Measurements from ENCODE around the gene OFD1.

The OFD1 gene

DNA sequence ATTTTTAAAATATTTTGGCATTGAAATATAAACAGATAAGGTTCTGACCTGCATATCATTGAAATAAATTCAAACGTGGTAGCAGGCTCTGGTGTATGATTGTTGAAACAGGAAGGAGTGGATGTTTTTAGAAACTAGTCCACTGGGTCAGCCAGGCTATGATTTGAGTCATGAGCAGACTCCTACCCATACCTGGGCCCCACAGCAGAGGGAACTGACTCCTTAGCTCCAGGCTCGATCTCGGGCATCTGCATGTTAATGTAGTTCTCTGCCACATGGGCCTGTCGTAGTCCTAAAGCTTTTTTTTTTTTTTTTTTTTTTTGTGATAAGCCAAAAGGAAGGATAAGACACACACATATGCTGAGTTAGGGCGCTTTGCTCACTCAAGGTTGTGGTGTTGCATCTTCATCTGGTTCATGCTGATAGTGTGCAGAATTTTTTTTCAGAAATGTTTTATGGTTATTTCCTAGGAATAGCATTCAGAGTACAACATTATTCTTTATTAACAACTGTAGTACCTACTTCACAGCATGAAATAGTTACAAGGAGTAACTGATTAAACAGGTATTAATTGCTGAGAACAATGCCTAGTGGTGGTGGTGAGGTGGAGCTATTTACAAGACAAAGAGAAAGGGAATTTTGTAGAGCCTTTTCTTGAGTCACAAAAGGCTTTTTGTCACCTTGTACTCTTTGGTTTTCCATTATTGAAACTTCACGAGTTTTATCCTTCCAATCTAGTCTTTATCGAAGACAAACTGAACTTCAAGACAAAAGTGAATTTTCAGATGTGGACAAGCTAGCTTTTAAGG lies 27.3 kb downstream of the OFD1 start:
- Histone ChIP-seq H3K27me3 (replicated peaks; ENCODE audit: insufficient read depth, low read length) (no peaks in the 10 kb centered on the region), H3K9me2 (replicated peaks; ENCODE audit: insufficient read depth, low read length) (no peaks in the 10 kb centered on the region), H2AFZ (ENCODE audit: low read length) (no peak overlapping the region), H3K4me3 (ENCODE audit: low read length) (no peak overlapping the region), H3K9ac (ENCODE audit: low read length) (no peak overlapping the region), H3F3A (ENCODE audit: insufficient read depth, low read length) (peaks cover 18% of the 10 kb centered on the region; the same call in 1 of the 2 replicates), H4K20me1 (ENCODE audit: insufficient read depth, low read length) (no peaks in the 10 kb centered on the region), H3K79me2 (ENCODE audit: low read length) (no peaks in the 10 kb centered on the region), H3K4me2 (ENCODE audit: low read depth, low read length) (no peak overlapping the region), H3K36me3 (replicated peaks; ENCODE audit: insufficient read depth, low read length) (no peaks in the 10 kb centered on the region; the same call in 1 of the 2 replicates), H3K4me1 (ENCODE audit: low read length) (peaks cover 17% of the 10 kb centered on the region), H3K27ac (ENCODE audit: low read length) (no peak overlapping the region), H3K9me3 (replicated peaks; ENCODE audit: insufficient read depth, low read length) (no peaks in the 10 kb centered on the region)
- no peak for DNase-seq
- TF ChIP-seq, protein P1, sequence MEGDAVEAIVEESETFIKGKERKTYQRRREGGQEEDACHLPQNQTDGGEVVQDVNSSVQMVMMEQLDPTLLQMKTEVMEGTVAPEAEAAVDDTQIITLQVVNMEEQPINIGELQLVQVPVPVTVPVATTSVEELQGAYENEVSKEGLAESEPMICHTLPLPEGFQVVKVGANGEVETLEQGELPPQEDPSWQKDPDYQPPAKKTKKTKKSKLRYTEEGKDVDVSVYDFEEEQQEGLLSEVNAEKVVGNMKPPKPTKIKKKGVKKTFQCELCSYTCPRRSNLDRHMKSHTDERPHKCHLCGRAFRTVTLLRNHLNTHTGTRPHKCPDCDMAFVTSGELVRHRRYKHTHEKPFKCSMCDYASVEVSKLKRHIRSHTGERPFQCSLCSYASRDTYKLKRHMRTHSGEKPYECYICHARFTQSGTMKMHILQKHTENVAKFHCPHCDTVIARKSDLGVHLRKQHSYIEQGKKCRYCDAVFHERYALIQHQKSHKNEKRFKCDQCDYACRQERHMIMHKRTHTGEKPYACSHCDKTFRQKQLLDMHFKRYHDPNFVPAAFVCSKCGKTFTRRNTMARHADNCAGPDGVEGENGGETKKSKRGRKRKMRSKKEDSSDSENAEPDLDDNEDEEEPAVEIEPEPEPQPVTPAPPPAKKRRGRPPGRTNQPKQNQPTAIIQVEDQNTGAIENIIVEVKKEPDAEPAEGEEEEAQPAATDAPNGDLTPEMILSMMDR (IDR thresholded peaks at IDR 0.05; ENCODE audit: low read length), result no peak
- no peak for TF ChIP-seq EZH2 (optimal IDR thresholded peaks at IDR 0.05; ENCODE audit: low read depth, low read length)
- no peak for TF ChIP-seq EZH2phosphoT487 (IDR thresholded peaks at IDR 0.05; ENCODE audit: low read length)

DNA sequence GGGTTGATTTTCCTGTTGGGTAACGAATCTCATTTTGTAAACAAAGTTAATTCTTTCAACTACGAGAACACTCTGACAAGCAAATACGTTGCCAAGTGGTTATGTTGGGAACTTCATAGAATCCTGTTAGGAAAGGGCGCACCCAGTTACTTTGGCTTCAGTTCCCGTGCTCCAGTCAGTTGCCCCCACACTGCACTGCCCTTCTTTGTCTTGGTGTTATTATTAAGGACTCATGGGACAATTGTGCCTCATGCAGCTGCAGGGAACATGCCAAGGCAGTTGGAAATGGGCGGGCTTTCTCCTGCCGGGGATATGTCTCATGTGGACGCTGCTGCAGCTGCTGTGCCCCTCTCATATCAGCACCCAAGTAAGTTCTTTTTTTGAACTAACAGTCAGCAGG lies 28.9 kb downstream of the OFD1 start:
- TF ChIP-seq, protein P1 (IDR thresholded peaks at IDR 0.05; ENCODE audit: low read length), result no peak
- TF ChIP-seq EZH2phosphoT487 (IDR thresholded peaks at IDR 0.05; ENCODE audit: low read length), result no peak
- DNase-seq, result no peak
- Histone ChIP-seq H2AFZ (ENCODE audit: low read length) (no peak overlapping the region), H3K9ac (ENCODE audit: low read length) (no peak overlapping the region), H3K79me2 (ENCODE audit: low read length) (no peaks in the 10 kb centered on the region), H4K20me1 (ENCODE audit: insufficient read depth, low read length) (no peaks in the 10 kb centered on the region), H3K27me3 (replicated peaks; ENCODE audit: insufficient read depth, low read length) (no peaks in the 10 kb centered on the region), H3K9me2 (replicated peaks; ENCODE audit: insufficient read depth, low read length) (no peaks in the 10 kb centered on the region), H3K4me3 (ENCODE audit: low read length) (no peak overlapping the region), H3F3A (ENCODE audit: insufficient read depth, low read length) (0 out of 2 replicates have a peak, but pooled peaks cover 12% of the 10 kb centered on the region), H3K4me1 (ENCODE audit: low read length) (peaks cover 10% of the 10 kb centered on the region), H3K4me2 (ENCODE audit: low read depth, low read length) (no peak overlapping the region), H3K27ac (ENCODE audit: low read length) (no peak overlapping the region), H3K9me3 (replicated peaks; ENCODE audit: insufficient read depth, low read length) (no peaks in the 10 kb centered on the region), H3K36me3 (replicated peaks; ENCODE audit: insufficient read depth, low read length) (no peaks in the 10 kb centered on the region)

DNA sequence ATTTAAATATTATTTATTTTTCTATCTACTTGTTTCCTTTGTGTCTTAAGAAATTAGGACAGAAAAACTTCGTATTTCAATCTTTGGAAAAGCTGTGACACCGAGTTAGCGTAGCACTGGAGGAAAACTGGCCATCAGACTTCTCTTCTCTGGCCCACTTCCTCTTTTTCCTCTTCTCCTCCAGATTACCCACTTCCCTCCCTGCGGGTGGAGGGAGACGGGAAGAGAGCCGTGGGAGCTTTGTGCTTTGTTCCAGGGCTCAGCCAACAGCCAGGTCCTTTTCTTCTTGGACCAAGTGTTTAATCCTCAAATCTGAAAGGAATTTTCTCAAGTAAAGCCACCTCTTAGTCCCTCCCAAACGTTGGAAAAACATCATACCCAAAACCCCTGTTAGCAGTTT lies 29.7 kb downstream of the OFD1 start:
- Histone ChIP-seq H4K20me1 (ENCODE audit: insufficient read depth, low read length) (no peaks in the 10 kb centered on the region), H3K9ac (ENCODE audit: low read length) (no peak overlapping the region), H2AFZ (ENCODE audit: low read length) (no peak overlapping the region), H3K27me3 (replicated peaks; ENCODE audit: insufficient read depth, low read length) (no peaks in the 10 kb centered on the region), H3K4me2 (ENCODE audit: low read depth, low read length) (no peak overlapping the region), H3K9me2 (replicated peaks; ENCODE audit: insufficient read depth, low read length) (no peaks in the 10 kb centered on the region), H3K36me3 (replicated peaks; ENCODE audit: insufficient read depth, low read length) (no peaks in the 10 kb centered on the region), H3K4me1 (ENCODE audit: low read length) (peaks cover 4% of the 10 kb centered on the region; the same call in 1 of the 2 replicates), H3K4me3 (ENCODE audit: low read length) (no peak overlapping the region), H3K9me3 (replicated peaks; ENCODE audit: insufficient read depth, low read length) (no peaks in the 10 kb centered on the region), H3K27ac (ENCODE audit: low read length) (no peak overlapping the region), H3F3A (ENCODE audit: insufficient read depth, low read length) (0 out of 2 replicates have a peak, but pooled peaks cover 8% of the 10 kb centered on the region), H3K79me2 (ENCODE audit: low read length) (no peaks in the 10 kb centered on the region)
- no peak for DNase-seq
- TF ChIP-seq, protein P1 (IDR thresholded peaks at IDR 0.05; ENCODE audit: low read length), result no peak
- TF ChIP-seq EZH2 (optimal IDR thresholded peaks at IDR 0.05; ENCODE audit: low read depth, low read length), result no peak
- no peak for TF ChIP-seq EZH2phosphoT487 (IDR thresholded peaks at IDR 0.05; ENCODE audit: low read length)
